ENCODE measurements around the gene CCDC88B. TPM values are rescaled to one million over a fixed set of nuclear protein-coding genes. Genes with fewer than 3 reads are reported as not detected.

The CCDC88B gene
- total RNA-seq, 2 experiments from 2014 or later = 107 to 112 TPM

- intact Hi-C loops (cut with DNase I, micrococcal nuclease) = no loop called here
- no peak overlapping the region for H3K4me3 ChIP-seq (ENCODE audit: low read length)
- no peaks in the 10 kb centered on the region for H3K27me3 ChIP-seq (ENCODE audit: control insufficient read depth in 1 of 2, insufficient read depth in 2 of 2, low read length in 2 of 2)
- Mint-ChIP-seq H3K27me3 (no peaks in the 10 kb centered on the region), H3K36me3 (ENCODE audit: low read depth) (peaks cover 4% of the 10 kb centered on the region), H3K4me1 (ENCODE audit: low read depth) (peaks cover 9% of the 10 kb centered on the region), H3K27ac (no peak overlapping the region), H3K4me3 (no peak overlapping the region), H3K9me3 (no peaks in the 10 kb centered on the region)
- no peaks in the 10 kb centered on the region for H3K9me3 ChIP-seq (ENCODE audit: control insufficient read depth in 1 of 2, insufficient read depth in 1 of 2, low read length in 2 of 2)
- POLR2A ChIA-PET = interaction anchor here (0.7 to 2.3 kb wide), 2 partner anchors 13 to 27 kb away, joined by 3 to 23 read pairs; partner anchors contain the start of genes PRDX5 and TRMT112
- H3K36me3 ChIP-seq (ENCODE audit: insufficient read depth, low read length) = no peaks in the 10 kb centered on the region
- DNase-seq (no peak), ATAC-seq (ENCODE audit: poor library complexity) (no peak)
- peaks cover 10% of the 10 kb centered on the region for H3K4me1 ChIP-seq (ENCODE audit: insufficient read depth, low read length)
- TF ChIP-seq, protein P1, sequence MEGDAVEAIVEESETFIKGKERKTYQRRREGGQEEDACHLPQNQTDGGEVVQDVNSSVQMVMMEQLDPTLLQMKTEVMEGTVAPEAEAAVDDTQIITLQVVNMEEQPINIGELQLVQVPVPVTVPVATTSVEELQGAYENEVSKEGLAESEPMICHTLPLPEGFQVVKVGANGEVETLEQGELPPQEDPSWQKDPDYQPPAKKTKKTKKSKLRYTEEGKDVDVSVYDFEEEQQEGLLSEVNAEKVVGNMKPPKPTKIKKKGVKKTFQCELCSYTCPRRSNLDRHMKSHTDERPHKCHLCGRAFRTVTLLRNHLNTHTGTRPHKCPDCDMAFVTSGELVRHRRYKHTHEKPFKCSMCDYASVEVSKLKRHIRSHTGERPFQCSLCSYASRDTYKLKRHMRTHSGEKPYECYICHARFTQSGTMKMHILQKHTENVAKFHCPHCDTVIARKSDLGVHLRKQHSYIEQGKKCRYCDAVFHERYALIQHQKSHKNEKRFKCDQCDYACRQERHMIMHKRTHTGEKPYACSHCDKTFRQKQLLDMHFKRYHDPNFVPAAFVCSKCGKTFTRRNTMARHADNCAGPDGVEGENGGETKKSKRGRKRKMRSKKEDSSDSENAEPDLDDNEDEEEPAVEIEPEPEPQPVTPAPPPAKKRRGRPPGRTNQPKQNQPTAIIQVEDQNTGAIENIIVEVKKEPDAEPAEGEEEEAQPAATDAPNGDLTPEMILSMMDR (IDR thresholded peaks at IDR 0.05) = no peak
- no peak overlapping the region for H3K27ac ChIP-seq (ENCODE audit: low read depth in 1 of 2, low read length in 2 of 2)
- CTCF ChIA-PET = interaction anchor here (0.7 to 1.8 kb wide), 8 partner anchors 10 to 374 kb away, joined by 3 to 39 read pairs (median 4); partner anchors contain the start of genes CCDC88B, ESRRA, PRDX5 and STIP1
These were observed 9.1 kb upstream of the CCDC88B start for GRCh38 chr11:64330888-64331287.

DNA sequence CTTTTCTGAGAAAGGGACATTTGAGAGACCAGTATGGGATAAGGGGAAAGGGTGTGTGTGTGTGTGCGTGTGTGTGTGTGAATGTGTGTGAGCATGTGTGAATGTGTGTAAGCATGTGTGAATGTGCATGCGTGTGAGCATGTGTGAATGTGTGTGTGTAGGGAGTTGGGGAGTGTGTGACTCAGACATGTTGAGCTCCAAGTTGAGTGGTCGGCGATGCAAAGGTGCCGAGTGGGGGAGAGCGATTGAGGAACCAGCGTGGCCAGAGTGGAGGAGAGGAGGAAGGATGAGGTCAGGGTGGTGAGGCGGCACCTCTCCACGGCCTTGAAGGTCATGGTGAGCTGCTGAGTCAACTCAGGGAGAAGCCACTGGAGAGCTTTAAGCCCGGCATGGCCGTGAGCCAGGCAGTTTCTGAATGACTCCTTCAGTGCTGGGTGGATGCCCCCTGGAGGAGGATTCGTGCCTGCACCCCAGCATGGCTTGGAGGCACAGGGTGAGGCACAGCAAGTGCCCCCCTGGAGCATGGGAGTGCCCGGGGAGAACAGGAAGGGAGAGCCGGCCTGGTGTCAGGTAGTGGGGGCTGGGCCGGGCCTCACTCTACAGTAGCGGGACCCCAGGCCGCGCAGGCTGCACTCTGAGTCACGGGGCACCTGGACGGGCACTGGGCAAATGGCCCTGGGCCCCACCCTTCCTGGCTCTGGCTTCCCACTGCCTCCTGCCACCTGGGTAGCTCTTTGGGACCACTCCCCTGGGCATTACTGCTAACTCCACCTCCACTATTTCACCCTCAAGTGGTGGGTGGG lies 8.2 kb upstream of the CCDC88B start:
- CTCF ChIA-PET = interaction anchor here (0.7 to 1.8 kb wide), 12 partner anchors 9 to 373 kb away, joined by 3 to 39 read pairs (median 4); partner anchors contain the start of genes CCDC88B, ESRRA, PRDX5 and STIP1
- peak; percentile 41 to 86 (median 58) for DNase-seq
- Histone ChIP-seq H3K27me3 (ENCODE audit: control insufficient read depth in 1 of 2, insufficient read depth in 2 of 2, low read length in 2 of 2) (no peaks in the 10 kb centered on the region), H3K4me1 (ENCODE audit: insufficient read depth, low read length) (peaks cover 10% of the 10 kb centered on the region), H3K9me3 (ENCODE audit: control insufficient read depth in 1 of 2, insufficient read depth in 1 of 2, low read length in 2 of 2) (no peaks in the 10 kb centered on the region), H3K4me3 (ENCODE audit: low read length) (no peak overlapping the region), H3K36me3 (ENCODE audit: insufficient read depth, low read length) (no peaks in the 10 kb centered on the region), H3K27ac (ENCODE audit: low read depth in 1 of 2, low read length in 2 of 2) (no peak overlapping the region)
- Mint-ChIP-seq H3K36me3 (ENCODE audit: low read depth) (peaks cover 4% of the 10 kb centered on the region), H3K9me3 (no peaks in the 10 kb centered on the region), H3K4me1 (ENCODE audit: low read depth) (peaks cover 9% of the 10 kb centered on the region), H3K27me3 (no peaks in the 10 kb centered on the region), H3K27ac (peak overlapping the region; percentile 13), H3K4me3 (no peak overlapping the region)
- TF ChIP-seq, protein P1 (IDR thresholded peaks at IDR 0.05) = peak; percentile 8
- intact Hi-C loops (cut with DNase I, micrococcal nuclease) = no loop called here
- POLR2A ChIA-PET = interaction anchor here (0.7 to 2.3 kb wide), 2 partner anchors 14 to 27 kb away, joined by 3 to 23 read pairs; partner anchors contain the start of genes PRDX5 and TRMT112
- peak; percentile 93 for ATAC-seq (ENCODE audit: poor library complexity)

GRCh38 chr11:64333556-64333955 lies 6.4 kb upstream of the CCDC88B start:
- intact Hi-C loops (cut with DNase I, micrococcal nuclease) = no loop called here
- Histone ChIP-seq H3K27ac (ENCODE audit: low read depth in 1 of 2, low read length in 2 of 2) (no peak overlapping the region), H3K4me1 (ENCODE audit: insufficient read depth, low read length) (peaks cover 10% of the 10 kb centered on the region), H3K9me3 (ENCODE audit: control insufficient read depth in 1 of 2, insufficient read depth in 1 of 2, low read length in 2 of 2) (no peaks in the 10 kb centered on the region), H3K4me3 (ENCODE audit: low read length) (no peak overlapping the region), H3K27me3 (ENCODE audit: control insufficient read depth in 1 of 2, insufficient read depth in 2 of 2, low read length in 2 of 2) (no peaks in the 10 kb centered on the region), H3K36me3 (ENCODE audit: insufficient read depth, low read length) (peaks cover 11% of the 10 kb centered on the region)
- Mint-ChIP-seq H3K9me3 (no peaks in the 10 kb centered on the region), H3K36me3 (ENCODE audit: low read depth) (peaks cover 14% of the 10 kb centered on the region), H3K27me3 (no peaks in the 10 kb centered on the region), H3K4me3 (no peak overlapping the region), H3K4me1 (ENCODE audit: low read depth) (peaks cover 20% of the 10 kb centered on the region), H3K27ac (no peak overlapping the region)
- ChIA-PET CTCF (interaction anchor here (1.7 kb wide), 1 partner anchor 9 kb away, joined by 5 read pairs; no protein-coding TSS in a partner anchor), POLR2A (no interaction called here)
- TF ChIP-seq, protein P1 (IDR thresholded peaks at IDR 0.05) = no peak
- DNase-seq (no peak), ATAC-seq (ENCODE audit: poor library complexity) (no peak)
